ENCODE data around the gene DNAH2.

DNAH2 gene

DNA sequence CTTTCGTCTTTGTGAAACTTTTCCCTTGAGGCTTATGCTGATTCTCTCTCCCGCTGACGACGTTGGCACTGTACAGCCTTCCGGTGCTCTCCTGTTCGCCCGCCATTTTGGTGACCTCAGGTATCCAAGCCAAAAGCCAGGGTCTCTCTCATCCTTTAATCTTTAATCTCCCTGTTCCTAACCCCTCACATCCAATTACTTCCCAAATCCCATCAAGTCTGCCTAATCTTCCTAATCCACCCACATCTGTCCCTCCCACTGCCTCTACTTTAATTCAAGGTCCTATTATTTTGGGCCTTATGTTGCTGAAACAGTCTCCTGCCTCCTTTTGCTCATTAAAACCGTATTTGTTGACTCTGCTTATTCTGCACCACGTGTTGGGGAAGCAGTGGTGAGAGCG, 22.0 kb upstream of the DNAH2 start:
- Histone ChIP-seq H4K20me1 (ENCODE audit: insufficient read depth, low read length, poor library complexity, severe bottlenecking) (no peaks in the 10 kb centered on the region), H2AFZ (ENCODE audit: low read length) (no peak overlapping the region), H3K9me2 (replicated peaks; ENCODE audit: low read depth, low read length) (no peaks in the 10 kb centered on the region), H3K9ac (ENCODE audit: low read depth, low read length, poor library complexity, severe bottlenecking) (no peak overlapping the region), H3K79me2 (ENCODE audit: insufficient read depth, low read length) (no peaks in the 10 kb centered on the region), H3K9me3 (ENCODE audit: insufficient read depth, low read depth, low read length) (no peaks in the 10 kb centered on the region), H3K4me3 (ENCODE audit: low read length, poor library complexity, severe bottlenecking) (no peak overlapping the region), H3K4me2 (ENCODE audit: low read depth, low read length, poor library complexity, severe bottlenecking) (no peak overlapping the region), H3K4me1 (ENCODE audit: insufficient read depth, low read length, poor library complexity, severe bottlenecking) (no peaks in the 10 kb centered on the region), H3F3A (ENCODE audit: low read depth) (no peaks in the 10 kb centered on the region), H3K27me3 (ENCODE audit: insufficient read depth, low read length, poor library complexity, severe bottlenecking) (no peaks in the 10 kb centered on the region), H3K36me3 (ENCODE audit: insufficient read depth, low read length) (no peaks in the 10 kb centered on the region; the same call in 1 of the 2 replicates)
- no peak for TF ChIP-seq EZH2phosphoT487 (IDR thresholded peaks at IDR 0.05; ENCODE audit: borderline replicate concordance)
- no peak for TF ChIP-seq CTCF (conservative IDR thresholded peaks at IDR 0.05; ENCODE audit: low read length)

DNA sequence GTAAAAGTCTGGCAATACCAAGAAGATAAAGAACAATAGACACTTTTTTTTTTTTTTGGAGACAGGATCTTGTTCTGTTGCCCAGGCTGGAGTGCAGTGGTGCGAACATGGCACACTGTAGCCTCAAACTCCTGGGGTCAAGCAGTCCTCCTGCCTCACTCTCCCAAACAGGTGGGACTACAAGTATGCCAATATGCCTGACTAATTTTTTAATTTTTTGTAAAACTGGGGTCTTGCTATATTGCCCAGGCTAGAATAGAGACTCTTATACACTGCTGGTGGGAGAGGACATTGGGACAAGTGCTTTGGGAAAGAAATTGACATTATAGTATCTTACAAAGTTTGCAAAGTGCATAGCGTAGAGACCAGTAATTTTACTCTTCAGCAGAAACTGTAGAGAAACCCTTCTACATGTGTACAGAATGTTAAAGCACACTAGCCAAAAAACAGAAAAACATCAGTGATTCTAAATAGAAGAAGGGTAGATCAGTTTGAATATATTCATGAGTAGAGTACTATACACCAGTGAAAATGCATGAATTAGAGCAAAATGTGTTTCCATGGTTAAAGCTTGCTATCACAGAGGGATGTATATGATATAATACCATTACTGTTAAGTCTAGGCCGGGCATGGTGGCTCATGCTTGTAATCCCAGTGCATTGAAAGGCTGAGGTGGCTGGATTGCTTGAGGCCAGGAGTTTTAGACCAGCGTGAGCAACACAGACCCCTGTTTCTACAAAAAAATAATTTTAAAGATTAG, 19.5 kb upstream of the DNAH2 start:
- no peak overlapping the region for H3K4me3 ChIP-seq (ENCODE audit: low read length, poor library complexity, severe bottlenecking)
- H2AFZ ChIP-seq (ENCODE audit: low read length) = no peak overlapping the region
- no peaks in the 10 kb centered on the region for H3K4me1 ChIP-seq (ENCODE audit: insufficient read depth, low read length, poor library complexity, severe bottlenecking)
- TF ChIP-seq CTCF (conservative IDR thresholded peaks at IDR 0.05; ENCODE audit: low read length) (no peak), EZH2phosphoT487 (IDR thresholded peaks at IDR 0.05; ENCODE audit: borderline replicate concordance) (no peak)
- H3K36me3 ChIP-seq (ENCODE audit: insufficient read depth, low read length) = no peaks in the 10 kb centered on the region; the same call in 1 of the 2 replicates
- no peaks in the 10 kb centered on the region for H3K27me3 ChIP-seq (ENCODE audit: insufficient read depth, low read length, poor library complexity, severe bottlenecking)
- no peaks in the 10 kb centered on the region for H4K20me1 ChIP-seq (ENCODE audit: insufficient read depth, low read length, poor library complexity, severe bottlenecking)
- H3F3A ChIP-seq (ENCODE audit: low read depth) = no peaks in the 10 kb centered on the region
- H3K9me3 ChIP-seq (ENCODE audit: insufficient read depth, low read depth, low read length) = no peaks in the 10 kb centered on the region
- no peaks in the 10 kb centered on the region for H3K79me2 ChIP-seq (ENCODE audit: insufficient read depth, low read length)
- H3K9ac ChIP-seq (ENCODE audit: low read depth, low read length, poor library complexity, severe bottlenecking) = no peak overlapping the region
- no peaks in the 10 kb centered on the region for H3K9me2 ChIP-seq (replicated peaks; ENCODE audit: low read depth, low read length)
- H3K4me2 ChIP-seq (ENCODE audit: low read depth, low read length, poor library complexity, severe bottlenecking) = no peak overlapping the region

- Histone ChIP-seq H3K9me2 (replicated peaks; ENCODE audit: low read depth, low read length) (no peaks in the 10 kb centered on the region), H4K20me1 (ENCODE audit: insufficient read depth, low read length, poor library complexity, severe bottlenecking) (no peaks in the 10 kb centered on the region), H3K9me3 (ENCODE audit: insufficient read depth, low read depth, low read length) (no peaks in the 10 kb centered on the region), H3K4me2 (ENCODE audit: low read depth, low read length, poor library complexity, severe bottlenecking) (no peak overlapping the region), H3F3A (ENCODE audit: low read depth) (no peaks in the 10 kb centered on the region), H3K36me3 (ENCODE audit: insufficient read depth, low read length) (no peaks in the 10 kb centered on the region; the same call in 1 of the 2 replicates), H2AFZ (ENCODE audit: low read length) (no peak overlapping the region), H3K27me3 (ENCODE audit: insufficient read depth, low read length, poor library complexity, severe bottlenecking) (no peaks in the 10 kb centered on the region), H3K9ac (ENCODE audit: low read depth, low read length, poor library complexity, severe bottlenecking) (no peak overlapping the region), H3K4me1 (ENCODE audit: insufficient read depth, low read length, poor library complexity, severe bottlenecking) (no peaks in the 10 kb centered on the region), H3K4me3 (ENCODE audit: low read length, poor library complexity, severe bottlenecking) (no peak overlapping the region), H3K79me2 (ENCODE audit: insufficient read depth, low read length) (no peaks in the 10 kb centered on the region)
- no peak for TF ChIP-seq EZH2phosphoT487 (IDR thresholded peaks at IDR 0.05; ENCODE audit: borderline replicate concordance)
- no peak for TF ChIP-seq CTCF (conservative IDR thresholded peaks at IDR 0.05; ENCODE audit: low read length)
Measured at GRCh38 chr17:7700510-7700909, 17.0 kb upstream of the DNAH2 start.
